Mucosa of descending colon (tissue), 3 donors: ENCODE results near the gene OTOA. TPM values are rescaled to one million over a fixed set of nuclear protein-coding genes. Genes with fewer than 3 reads are reported as not detected.
A peak's percentile ranks its signal among the peaks of the same experiment; 100 is the strongest.
"Not testable (repeated sequence)": the region's sequence is repeated elsewhere in the genome, so short reads cannot be mapped to it uniquely, and the experiment has no call there.

ENCODE experiments used
- ATAC-seq: fragments of 200-7000 bp; cut with Tn5 transposase; one replicate; pipeline ENCODE4 v1.9.1; 2020; ENCODE audit warnings: mild to moderate bottlenecking, moderate library complexity
- DNase-seq, 3 donors: peaks; one replicate each; pipeline ENCODE4 v3.0.0-alpha.2; 2020
- H3K36me3 ChIP-seq: fragments of 200-600 bp; one replicate; pipeline ENCODE4 v1.8.0; 2021; ENCODE audit warnings: low read depth, mild to moderate bottlenecking
- H3K4me1 ChIP-seq: fragments of 200-600 bp; one replicate; pipeline ENCODE4 v1.8.0; 2021; ENCODE audit warnings: low read depth, mild to moderate bottlenecking
- H3K4me3 ChIP-seq: fragments of 200-600 bp; one replicate; pipeline ENCODE4 v1.8.0; 2021; ENCODE audit warnings: mild to moderate bottlenecking
- H3K9me3 ChIP-seq: fragments of 200-600 bp; one replicate; pipeline ENCODE4 v1.8.0; 2021; ENCODE audit warnings: mild to moderate bottlenecking
- intact Hi-C, 2 donors: fragments of 100-400 bp; cut with DNase I in 1 of 2; cut with micrococcal nuclease in 1 of 2; formaldehyde crosslinking; loops; one replicate each; pipeline versions ENCODE4 v1.11.0 to v1.11.1; 2022; cut with DNase I, micrococcal nuclease
- total RNA-seq, 3 donors: library from RNA; stranded (reverse); fragmentation: NEBNext Ultra II Directional in 2 of 3; extraction: Animal tissue kit (Norgen Biotek cat#: 25700) in 2 of 3; gene quantifications; one replicate each; pipeline versions ENCODE4 v1.2.1 to v1.2.4, GENCODE V29; 2021 to 2023
- TF ChIP-seq, protein P1 (sequence below): fragments of 200-600 bp; IDR thresholded peaks from one replicate; pipeline ENCODE4 v1.8.0; 2022; ENCODE audit warnings: antibody characterized with exemption, mild to moderate bottlenecking
- donor health status: DM: no; HTN: no; CAD: no; lungs with moderate emphysema.
- donor health status: DM: no; HTN: no; CAD: no.
- donor health status: DM: no; HTN: yes; CAD: no.

OTOA gene
- total RNA-seq, 3 donors from 2014 or later, result 0.14 to 0.36 (median 0.25) TPM

DNA sequence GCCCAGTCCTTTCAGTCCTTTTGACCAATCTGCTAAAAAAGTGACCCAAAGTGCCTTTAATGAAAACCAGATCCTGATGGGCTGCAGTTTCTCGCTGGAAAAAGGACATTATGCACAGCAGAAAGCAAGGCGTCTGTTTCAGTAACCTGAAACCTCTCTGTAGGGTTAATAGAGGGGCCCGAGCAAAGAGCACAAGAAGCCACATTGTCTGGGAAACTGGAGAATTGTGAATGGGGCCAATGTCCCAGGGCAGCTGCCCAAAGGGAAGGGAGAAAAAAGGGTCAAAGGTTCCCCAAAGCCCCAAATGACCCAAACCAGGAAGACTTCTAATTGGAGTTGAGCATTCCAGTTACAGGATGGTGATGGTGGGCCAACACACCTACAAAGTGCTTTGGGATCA, 3.0 kb downstream of the OTOA start:
- no peaks in the 10 kb centered on the region for H3K4me1 ChIP-seq
- no peak overlapping the region for H3K4me3 ChIP-seq
- TF ChIP-seq, protein P1, sequence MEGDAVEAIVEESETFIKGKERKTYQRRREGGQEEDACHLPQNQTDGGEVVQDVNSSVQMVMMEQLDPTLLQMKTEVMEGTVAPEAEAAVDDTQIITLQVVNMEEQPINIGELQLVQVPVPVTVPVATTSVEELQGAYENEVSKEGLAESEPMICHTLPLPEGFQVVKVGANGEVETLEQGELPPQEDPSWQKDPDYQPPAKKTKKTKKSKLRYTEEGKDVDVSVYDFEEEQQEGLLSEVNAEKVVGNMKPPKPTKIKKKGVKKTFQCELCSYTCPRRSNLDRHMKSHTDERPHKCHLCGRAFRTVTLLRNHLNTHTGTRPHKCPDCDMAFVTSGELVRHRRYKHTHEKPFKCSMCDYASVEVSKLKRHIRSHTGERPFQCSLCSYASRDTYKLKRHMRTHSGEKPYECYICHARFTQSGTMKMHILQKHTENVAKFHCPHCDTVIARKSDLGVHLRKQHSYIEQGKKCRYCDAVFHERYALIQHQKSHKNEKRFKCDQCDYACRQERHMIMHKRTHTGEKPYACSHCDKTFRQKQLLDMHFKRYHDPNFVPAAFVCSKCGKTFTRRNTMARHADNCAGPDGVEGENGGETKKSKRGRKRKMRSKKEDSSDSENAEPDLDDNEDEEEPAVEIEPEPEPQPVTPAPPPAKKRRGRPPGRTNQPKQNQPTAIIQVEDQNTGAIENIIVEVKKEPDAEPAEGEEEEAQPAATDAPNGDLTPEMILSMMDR, result no peak
- no peaks in the 10 kb centered on the region for H3K36me3 ChIP-seq
- H3K9me3 ChIP-seq, result no peaks in the 10 kb centered on the region
- no peak for DNase-seq
- ATAC-seq, result no peak
- intact Hi-C loops, result no loop called here

DNA sequence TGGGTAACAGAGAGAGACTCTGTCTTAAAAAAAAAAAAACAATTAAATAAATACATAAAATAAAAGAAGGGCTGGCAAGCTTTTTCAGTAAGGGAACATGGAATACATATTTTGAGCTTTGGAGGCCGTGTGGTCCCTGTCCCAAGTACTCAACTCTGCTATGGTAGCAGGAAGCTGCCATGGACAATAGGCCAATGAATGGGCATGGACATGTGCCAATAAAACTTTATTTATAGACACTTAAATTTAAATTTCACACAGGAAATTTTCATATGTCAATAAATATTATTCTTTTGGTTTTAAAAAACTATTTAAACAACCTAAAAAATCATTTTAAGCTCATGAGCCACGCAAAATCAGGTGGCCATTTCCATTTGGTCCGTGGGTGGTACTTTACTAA, 3.8 kb downstream of the OTOA start:
- intact Hi-C loops, result no loop called here
- no peak for ATAC-seq

DNA sequence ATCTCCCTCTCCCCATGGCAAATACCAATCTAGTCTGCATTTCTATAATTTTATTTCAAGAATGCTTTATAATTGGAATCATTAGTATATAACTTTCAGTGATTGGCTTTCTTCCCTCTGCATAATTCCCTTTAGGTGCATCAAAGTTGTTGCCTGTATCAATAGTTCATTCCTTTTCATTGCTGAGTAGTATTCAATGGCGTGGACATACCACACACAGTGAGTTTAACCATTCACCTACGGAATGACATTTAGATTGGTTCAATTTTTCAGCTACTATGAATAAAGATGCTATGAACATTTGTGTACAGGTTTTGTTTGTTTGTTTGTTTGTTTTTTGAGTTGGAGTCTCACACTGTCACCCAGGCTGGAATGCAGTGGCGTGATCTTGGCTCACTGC, 9.7 kb downstream of the OTOA start:
- intact Hi-C loops, result no loop called here
- Histone ChIP-seq H3K9me3 (no peaks in the 10 kb centered on the region), H3K36me3 (no peaks in the 10 kb centered on the region), H3K4me3 (no peak overlapping the region), H3K4me1 (no peaks in the 10 kb centered on the region)
- TF ChIP-seq, protein P1, result no peak
- DNase-seq, result no peak
- ATAC-seq, result no peak

More for the DNA sequence above, 3.8 kb downstream of the OTOA start:
- H3K9me3 ChIP-seq, result no peaks in the 10 kb centered on the region
- no peak for DNase-seq
- no peak overlapping the region for H3K4me3 ChIP-seq
- TF ChIP-seq, protein P1, result no peak
- H3K36me3 ChIP-seq, result no peaks in the 10 kb centered on the region
- H3K4me1 ChIP-seq, result no peaks in the 10 kb centered on the region

DNA sequence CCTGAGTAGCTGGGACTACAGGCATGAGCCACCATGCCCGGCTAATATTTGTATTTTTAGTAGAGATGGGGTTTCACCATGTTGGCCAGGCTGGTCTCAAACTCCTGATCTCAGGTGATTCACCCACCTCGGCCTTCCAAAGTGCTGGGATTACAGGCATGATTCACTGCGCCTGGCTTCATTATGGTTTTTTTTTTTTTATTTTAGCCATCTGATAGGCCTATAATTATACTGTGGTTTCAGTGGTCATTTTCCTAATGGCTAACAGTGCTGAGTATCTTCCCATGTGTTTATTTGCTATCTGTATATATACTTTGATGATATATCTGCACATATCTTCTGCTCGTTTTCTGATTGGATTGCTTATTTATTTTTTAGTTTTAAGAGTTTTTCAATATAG, 10.7 kb downstream of the OTOA start:
- ATAC-seq, H3K4me3 ChIP-seq, H3K4me1 ChIP-seq, DNase-seq, H3K9me3 ChIP-seq, H3K36me3 ChIP-seq, intact Hi-C loops: not testable (repeated sequence)

DNA sequence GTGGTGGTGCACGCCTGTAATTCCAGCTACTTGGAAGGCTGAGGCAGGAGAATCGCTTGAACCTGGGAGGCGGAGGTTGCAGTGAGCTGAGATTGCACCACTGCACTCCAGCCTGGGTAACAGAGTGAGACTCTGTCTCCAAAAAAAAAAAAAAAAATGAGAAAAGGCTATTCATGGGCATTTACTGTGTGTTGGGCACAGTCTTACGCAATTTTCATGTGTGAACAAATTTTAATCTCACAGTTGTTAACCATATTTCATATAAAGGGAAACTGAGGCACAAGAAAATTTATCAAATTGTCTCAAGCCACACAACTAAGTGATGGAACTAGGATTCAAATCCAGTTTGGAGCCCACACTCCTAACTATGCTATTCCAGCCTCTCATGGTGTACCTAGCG, 16.9 kb downstream of the OTOA start:
- intact Hi-C loops, ATAC-seq: not testable (repeated sequence)

DNA sequence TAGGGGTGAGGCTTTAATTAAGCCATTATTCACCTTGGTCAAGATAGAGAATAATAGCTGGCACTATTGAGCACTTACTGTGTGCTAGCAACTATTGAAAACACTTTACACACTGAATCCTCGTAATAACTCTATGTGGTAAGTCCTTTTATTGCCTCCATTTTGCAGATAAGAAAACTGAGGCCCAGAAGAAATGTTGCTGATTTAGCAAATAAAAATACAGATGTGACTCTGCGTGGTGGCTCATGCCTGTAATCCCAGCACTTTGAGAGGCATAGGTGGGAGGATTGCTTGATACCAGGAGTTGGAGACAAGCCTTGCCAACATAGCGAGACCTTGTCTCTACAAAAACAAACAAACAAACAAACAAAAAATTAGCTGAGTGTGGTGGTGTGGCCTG, 19.4 kb downstream of the OTOA start:
- DNase-seq (no peak), ATAC-seq (no peak)
- H3K4me1 ChIP-seq, result no peaks in the 10 kb centered on the region
- H3K36me3 ChIP-seq, result no peaks in the 10 kb centered on the region
- H3K4me3 ChIP-seq, result no peak overlapping the region
- H3K9me3 ChIP-seq, result no peaks in the 10 kb centered on the region
- TF ChIP-seq, protein P1, result no peak
- intact Hi-C loops, result no loop called here

More for the DNA sequence above, 16.9 kb downstream of the OTOA start:
- not testable (repeated sequence) for H3K4me3 ChIP-seq, H3K4me1 ChIP-seq, DNase-seq, H3K9me3 ChIP-seq, H3K36me3 ChIP-seq

DNA sequence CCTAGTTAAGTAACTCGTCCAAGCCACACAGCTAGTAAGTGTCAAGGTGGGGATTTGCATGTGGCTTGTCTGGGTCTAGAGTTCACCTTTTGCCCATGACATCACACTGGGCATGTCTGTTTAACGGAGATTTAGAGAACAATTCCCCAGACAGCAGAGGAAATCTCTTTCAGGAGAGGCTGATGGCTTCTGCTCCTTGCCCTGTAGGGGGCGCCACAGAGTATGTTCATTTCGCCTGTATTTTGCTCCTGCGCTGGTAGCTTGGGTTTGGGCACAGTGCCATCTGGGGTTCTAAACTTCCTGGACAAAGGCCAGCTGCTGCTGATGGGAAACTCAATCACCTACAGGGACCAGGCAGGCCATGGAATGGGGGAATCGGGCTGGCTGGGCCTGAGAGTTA, 20.4 kb downstream of the OTOA start:
- DNase-seq, result peak in 1 of 3 donors; percentile 10

More for the DNA sequence above, 20.4 kb downstream of the OTOA start:
- TF ChIP-seq, protein P1, result no peak
- Histone ChIP-seq H3K4me3 (no peak overlapping the region), H3K36me3 (no peaks in the 10 kb centered on the region), H3K4me1 (no peaks in the 10 kb centered on the region), H3K9me3 (no peaks in the 10 kb centered on the region)
- peak; percentile 38 for ATAC-seq
- intact Hi-C loops, result no loop called here
